Endothelial cell of umbilical vein (primary cell): ENCODE results near the gene RBMS3. TPM values are rescaled to one million over a fixed set of nuclear protein-coding genes. Genes with fewer than 3 reads are reported as not detected.

Experiments
- BruUV-seq: library from RNA; stranded (reverse); fragments of 400-500 nt; replicated peaks from 2 replicates; lab custom pipeline; 2021; lab: Mats Ljungman, UMichigan
- CTCF ChIA-PET: fragments of 300-600, 350-600 bp; sonication (Branson Sonifier 250); formaldehyde crosslinking; loops from one replicate; lab custom pipeline; 2021; ENCODE audit warnings: antibody characterized with exemption, inconsistent platforms; lab: Charles Lee
- POLR2A ChIA-PET: fragments of 300-600, 350-600 bp; sonication (Branson Sonifier 250); formaldehyde crosslinking; loops from one replicate; lab custom pipeline; 2021; ENCODE audit warnings: antibody characterized with exemption, inconsistent platforms; lab: Charles Lee
- DNase-seq: peaks from one replicate; pipeline ENCODE4 v3.0.0-alpha.2; 2011; ENCODE audit warnings: low read depth, low spot score
- FAIRE-seq: peaks from 2 replicates; lab custom pipeline; 2011; peaks lifted over from hg19 to GRCh38; lab: Jason Lieb, UNC
- H2AFZ ChIP-seq: 2 replicates; pipeline ENCODE4 v1.6.0; 2012; ENCODE audit warnings: low read depth, low read length, control low read depth, inconsistent platforms
- H3K27ac ChIP-seq: 2 replicates; pipeline ENCODE4 v1.5.1; 2011; ENCODE audit warnings: low read depth, mild to moderate bottlenecking, control low read depth, low read length, moderate library complexity; ENCODE audit not compliant: insufficient read depth
- H3K27me3 ChIP-seq, 2 experiments: 2 replicates each; pipeline versions ENCODE4 v1.6.0 to v1.6.1; 2011; ENCODE audit warnings: low read length in 2 of 2, mixed read lengths in 1 of 2; ENCODE audit not compliant: control insufficient read depth in 2 of 2, insufficient read depth in 2 of 2
- H3K36me3 ChIP-seq, 2 experiments: 2 replicates in 1 of 2; 3 replicates in 1 of 2; pipeline ENCODE4 v1.5.1; 2011; ENCODE audit warnings: low read length in 2 of 2, mild to moderate bottlenecking in 1 of 2, moderate library complexity in 1 of 2; ENCODE audit not compliant: control insufficient read depth in 2 of 2, insufficient read depth in 2 of 2; ENCODE audit errors: extremely low read depth in 1 of 2
- H3K4me1 ChIP-seq: 3 replicates; pipeline ENCODE4 v1.5.1; 2011; ENCODE audit warnings: mild to moderate bottlenecking, low read length; ENCODE audit not compliant: control insufficient read depth, insufficient read depth; ENCODE audit errors: extremely low read depth
- H3K4me2 ChIP-seq: 2 replicates; pipeline ENCODE4 v1.6.1; 2011; ENCODE audit warnings: low read length, control low read depth, mixed read lengths; ENCODE audit not compliant: insufficient read depth
- H3K4me3 ChIP-seq, 3 experiments: fragments of 200-600 bp in 1 of 3; sonication (generic), shearing (Covaris generic) in 1 of 3; replicated peaks in 1 of 3; 2 replicates each; pipeline ENCODE4 v1.5.1; 2011 to 2016; ENCODE audit warnings: control low read depth in 3 of 3, low read length in 3 of 3, mild to moderate bottlenecking in 2 of 3, inconsistent platforms in 1 of 3, low read depth in 1 of 3, moderate library complexity in 1 of 3; ENCODE audit not compliant: insufficient read depth in 1 of 3
- H3K79me2 ChIP-seq: 2 replicates; pipeline ENCODE4 v1.6.0; 2012; ENCODE audit warnings: low read length, inconsistent platforms; ENCODE audit not compliant: control insufficient read depth, insufficient read depth
- H3K9ac ChIP-seq: replicated peaks from 2 replicates; pipeline ENCODE3; 2011; ENCODE audit warnings: low read length, control low read depth; ENCODE audit not compliant: insufficient read depth; ENCODE audit errors: extremely low read depth
- H3K9me1 ChIP-seq: replicated peaks from 3 replicates; pipeline ENCODE4 v1.6.0; 2011; ENCODE audit warnings: mild to moderate bottlenecking, low read length; ENCODE audit not compliant: control insufficient read depth, insufficient read depth; ENCODE audit errors: extremely low read depth
- H3K9me3 ChIP-seq: replicated peaks from 2 replicates; pipeline ENCODE4 v1.5.1; 2012; ENCODE audit warnings: low read length, inconsistent platforms; ENCODE audit not compliant: control insufficient read depth, insufficient read depth
- H4K20me1 ChIP-seq: replicated peaks from 2 replicates; pipeline ENCODE3; 2011; ENCODE audit warnings: mild to moderate bottlenecking, low read length; ENCODE audit not compliant: control insufficient read depth, insufficient read depth; ENCODE audit errors: extremely low read depth
- EZH2 ChIP-seq: IDR thresholded peaks from 2 replicates; pipeline ENCODE4 v1.6.1; 2012; ENCODE audit warnings: borderline replicate concordance, low read depth, mild to moderate bottlenecking, moderate library complexity, low read length, inconsistent platforms; ENCODE audit not compliant: severe bottlenecking
- JUN ChIP-seq: IDR thresholded peaks from 2 replicates; pipeline ENCODE4 v1.6.1; 2011; ENCODE audit warnings: borderline replicate concordance, low read depth; ENCODE audit not compliant: insufficient read length, insufficient read depth
- POLR2AphosphoS5 ChIP-seq: IDR thresholded peaks from 2 replicates; pipeline ENCODE4 v1.6.1; 2012; ENCODE audit warnings: low read depth, mild to moderate bottlenecking, control low read depth, low read length, moderate library complexity; ENCODE audit not compliant: insufficient read depth
- dilution Hi-C: fragments of 300-500 bp; cut with MboI; formaldehyde crosslinking; loops from one replicate; pipeline ENCODE4 v1.15.0; 2019; ENCODE audit warnings: low sequenced_read_pairs; ENCODE audit not compliant: extremely low pct_ligation_motif_present
- intact Hi-C: fragments of 100-400 bp; cut with micrococcal nuclease; formaldehyde crosslinking; loops from one replicate; pipeline ENCODE4 v1.10.0; 2022
- polyA plus RNA-seq, 4 experiments: library from polyadenylated mRNA; depleted of rRNA in 3 of 4; stranded (reverse) in 3 of 4; unstranded in 1 of 4; fragments of >200 nt; gene quantifications; 2 replicates each; pipeline versions ENCODE4 v1.2.1 to v1.2.3, GENCODE V29; 2011 to 2012; ENCODE audit warnings: missing spikeins in 1 of 4
- total RNA-seq: library from RNA; stranded (reverse); gene quantifications from 2 replicates; pipeline ENCODE4 v1.2.3, GENCODE V29; 2021
- TF ChIP-seq, protein P1 (sequence below), 2 donors: IDR thresholded peaks; 1 replicate in 1 of 2; 2 replicates in 1 of 2; pipeline ENCODE4 v1.5.1; 2011; ENCODE audit warnings: low read length in 2 of 2, mild to moderate bottlenecking in 2 of 2, moderate library complexity in 2 of 2, control low read depth in 1 of 2, inconsistent platforms in 1 of 2, low read depth in 1 of 2; ENCODE audit not compliant: insufficient read depth in 1 of 2; ENCODE audit errors: extremely low read depth in 1 of 2

Gene RBMS3
- total and polyA plus RNA-seq, 2 donors (not counting 3 experiments of a cell fraction or from before 2014, with no cell fraction given) = 13.6 to 42.3 TPM

DNA sequence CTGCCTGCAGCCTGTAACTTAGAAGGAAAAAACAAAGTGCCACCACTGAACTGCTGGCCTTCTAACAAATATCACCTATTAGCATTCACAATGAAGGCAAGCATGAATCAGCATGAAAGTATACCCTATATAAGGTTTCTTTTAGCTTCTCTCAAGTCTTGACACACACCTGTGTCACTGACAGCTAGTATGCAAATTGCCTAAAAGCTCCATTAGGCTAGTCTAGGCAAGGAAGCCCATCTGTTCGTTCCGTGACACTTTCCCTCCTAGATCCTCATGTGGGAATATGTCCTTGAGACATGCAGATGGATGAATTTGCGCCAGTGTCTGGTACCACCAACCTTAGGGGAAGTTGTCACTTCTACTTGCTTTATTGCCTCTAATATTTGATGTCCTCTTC, 129.3 kb downstream of the RBMS3 start:
- TF ChIP-seq POLR2AphosphoS5 = no peak
- TF ChIP-seq, protein P1, sequence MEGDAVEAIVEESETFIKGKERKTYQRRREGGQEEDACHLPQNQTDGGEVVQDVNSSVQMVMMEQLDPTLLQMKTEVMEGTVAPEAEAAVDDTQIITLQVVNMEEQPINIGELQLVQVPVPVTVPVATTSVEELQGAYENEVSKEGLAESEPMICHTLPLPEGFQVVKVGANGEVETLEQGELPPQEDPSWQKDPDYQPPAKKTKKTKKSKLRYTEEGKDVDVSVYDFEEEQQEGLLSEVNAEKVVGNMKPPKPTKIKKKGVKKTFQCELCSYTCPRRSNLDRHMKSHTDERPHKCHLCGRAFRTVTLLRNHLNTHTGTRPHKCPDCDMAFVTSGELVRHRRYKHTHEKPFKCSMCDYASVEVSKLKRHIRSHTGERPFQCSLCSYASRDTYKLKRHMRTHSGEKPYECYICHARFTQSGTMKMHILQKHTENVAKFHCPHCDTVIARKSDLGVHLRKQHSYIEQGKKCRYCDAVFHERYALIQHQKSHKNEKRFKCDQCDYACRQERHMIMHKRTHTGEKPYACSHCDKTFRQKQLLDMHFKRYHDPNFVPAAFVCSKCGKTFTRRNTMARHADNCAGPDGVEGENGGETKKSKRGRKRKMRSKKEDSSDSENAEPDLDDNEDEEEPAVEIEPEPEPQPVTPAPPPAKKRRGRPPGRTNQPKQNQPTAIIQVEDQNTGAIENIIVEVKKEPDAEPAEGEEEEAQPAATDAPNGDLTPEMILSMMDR (IDR thresholded peaks at IDR 0.05; ENCODE audit: extremely low read depth in 1 of 2, insufficient read depth in 1 of 2, low read depth in 1 of 2, low read length in 2 of 2) = no peak
- TF ChIP-seq JUN = no peak
- no peak for TF ChIP-seq EZH2
- Histone ChIP-seq H3K9me1 (no peaks in the 10 kb centered on the region), H3K36me3 (no peaks in the 10 kb centered on the region), H3K4me1 (no peaks in the 10 kb centered on the region), H3K27ac (no peak overlapping the region), H3K9ac (no peak overlapping the region), H2AFZ (no peak overlapping the region), H3K4me3 (no peak overlapping the region), H3K9me3 (no peaks in the 10 kb centered on the region), H4K20me1 (no peaks in the 10 kb centered on the region), H3K4me2 (no peak overlapping the region), H3K79me2 (no peaks in the 10 kb centered on the region), H3K27me3 (no peaks in the 10 kb centered on the region)
- intact Hi-C loops (no loop called here), dilution Hi-C loops (no loop called here)
- FAIRE-seq (no peak), DNase-seq (no peak)
- ChIA-PET POLR2A (no interaction called here), CTCF (interaction anchor here (1.6 kb wide), 1 partner anchor 494 kb away, joined by 3 read pairs; no protein-coding TSS in a partner anchor)
- no TSS peak for BruUV-seq
